Measurements from ENCODE around the gene POU6F2. TPM values are rescaled to one million over a fixed set of nuclear protein-coding genes. Genes with fewer than 3 reads are reported as not detected.

POU6F2 gene
- total RNA-seq, 1 experiment from 2014 or later, result 2.9 TPM

DNA sequence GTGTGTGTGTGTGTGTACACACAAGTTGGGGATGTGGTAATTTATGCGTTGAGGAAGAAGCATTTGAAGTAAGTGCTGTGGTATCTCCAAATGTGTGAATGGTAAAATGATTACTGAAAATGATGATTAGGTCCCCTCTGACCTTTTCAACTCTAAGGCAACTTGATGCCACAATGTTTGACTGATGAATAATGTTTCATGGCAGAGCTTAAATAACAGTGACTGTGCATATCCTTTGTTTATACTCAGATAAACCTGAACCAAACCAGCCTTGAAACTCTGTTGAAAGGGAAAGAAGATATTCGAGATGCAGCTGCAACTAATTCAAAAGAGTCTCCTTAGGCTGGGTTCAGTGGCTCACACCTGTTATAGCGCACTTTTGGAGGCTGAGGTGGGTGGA is 523.6 kb downstream of the POU6F2 start (continued):
- TF ChIP-seq, protein P1, sequence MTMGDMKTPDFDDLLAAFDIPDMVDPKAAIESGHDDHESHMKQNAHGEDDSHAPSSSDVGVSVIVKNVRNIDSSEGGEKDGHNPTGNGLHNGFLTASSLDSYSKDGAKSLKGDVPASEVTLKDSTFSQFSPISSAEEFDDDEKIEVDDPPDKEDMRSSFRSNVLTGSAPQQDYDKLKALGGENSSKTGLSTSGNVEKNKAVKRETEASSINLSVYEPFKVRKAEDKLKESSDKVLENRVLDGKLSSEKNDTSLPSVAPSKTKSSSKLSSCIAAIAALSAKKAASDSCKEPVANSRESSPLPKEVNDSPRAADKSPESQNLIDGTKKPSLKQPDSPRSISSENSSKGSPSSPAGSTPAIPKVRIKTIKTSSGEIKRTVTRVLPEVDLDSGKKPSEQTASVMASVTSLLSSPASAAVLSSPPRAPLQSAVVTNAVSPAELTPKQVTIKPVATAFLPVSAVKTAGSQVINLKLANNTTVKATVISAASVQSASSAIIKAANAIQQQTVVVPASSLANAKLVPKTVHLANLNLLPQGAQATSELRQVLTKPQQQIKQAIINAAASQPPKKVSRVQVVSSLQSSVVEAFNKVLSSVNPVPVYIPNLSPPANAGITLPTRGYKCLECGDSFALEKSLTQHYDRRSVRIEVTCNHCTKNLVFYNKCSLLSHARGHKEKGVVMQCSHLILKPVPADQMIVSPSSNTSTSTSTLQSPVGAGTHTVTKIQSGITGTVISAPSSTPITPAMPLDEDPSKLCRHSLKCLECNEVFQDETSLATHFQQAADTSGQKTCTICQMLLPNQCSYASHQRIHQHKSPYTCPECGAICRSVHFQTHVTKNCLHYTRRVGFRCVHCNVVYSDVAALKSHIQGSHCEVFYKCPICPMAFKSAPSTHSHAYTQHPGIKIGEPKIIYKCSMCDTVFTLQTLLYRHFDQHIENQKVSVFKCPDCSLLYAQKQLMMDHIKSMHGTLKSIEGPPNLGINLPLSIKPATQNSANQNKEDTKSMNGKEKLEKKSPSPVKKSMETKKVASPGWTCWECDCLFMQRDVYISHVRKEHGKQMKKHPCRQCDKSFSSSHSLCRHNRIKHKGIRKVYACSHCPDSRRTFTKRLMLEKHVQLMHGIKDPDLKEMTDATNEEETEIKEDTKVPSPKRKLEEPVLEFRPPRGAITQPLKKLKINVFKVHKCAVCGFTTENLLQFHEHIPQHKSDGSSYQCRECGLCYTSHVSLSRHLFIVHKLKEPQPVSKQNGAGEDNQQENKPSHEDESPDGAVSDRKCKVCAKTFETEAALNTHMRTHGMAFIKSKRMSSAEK (CRISPR knock-in tag; IDR thresholded peaks at IDR 0.05; ENCODE audit: borderline replicate concordance), result no peak
- TF ChIP-seq, protein P2, sequence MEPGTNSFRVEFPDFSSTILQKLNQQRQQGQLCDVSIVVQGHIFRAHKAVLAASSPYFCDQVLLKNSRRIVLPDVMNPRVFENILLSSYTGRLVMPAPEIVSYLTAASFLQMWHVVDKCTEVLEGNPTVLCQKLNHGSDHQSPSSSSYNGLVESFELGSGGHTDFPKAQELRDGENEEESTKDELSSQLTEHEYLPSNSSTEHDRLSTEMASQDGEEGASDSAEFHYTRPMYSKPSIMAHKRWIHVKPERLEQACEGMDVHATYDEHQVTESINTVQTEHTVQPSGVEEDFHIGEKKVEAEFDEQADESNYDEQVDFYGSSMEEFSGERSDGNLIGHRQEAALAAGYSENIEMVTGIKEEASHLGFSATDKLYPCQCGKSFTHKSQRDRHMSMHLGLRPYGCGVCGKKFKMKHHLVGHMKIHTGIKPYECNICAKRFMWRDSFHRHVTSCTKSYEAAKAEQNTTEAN (CRISPR knock-in tag; IDR thresholded peaks at IDR 0.05), result no peak
- no peak for TF ChIP-seq FOXP1 (CRISPR knock-in tag; IDR thresholded peaks at IDR 0.05; ENCODE audit: borderline replicate concordance)

DNA sequence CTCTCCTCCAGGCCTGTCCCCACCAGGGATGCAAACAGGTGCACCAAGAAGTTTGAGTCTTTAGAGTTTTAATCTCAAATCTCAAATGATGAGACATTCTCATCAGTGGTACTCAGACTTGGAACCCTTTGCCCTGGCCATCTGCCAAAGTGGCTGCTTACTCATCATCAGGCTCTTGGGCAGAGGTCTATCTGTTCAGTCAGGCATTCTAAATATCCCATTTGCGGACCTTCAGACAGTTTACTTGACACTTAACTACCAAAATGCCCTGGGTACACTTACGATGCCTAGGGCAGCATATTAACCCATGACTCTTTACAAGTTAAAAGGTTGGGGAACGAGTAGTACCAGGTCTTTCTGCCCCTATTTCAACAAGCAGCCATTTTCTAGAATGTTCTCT is 527.3 kb downstream of the POU6F2 start:
- no peak for TF ChIP-seq NFE2L1 (CRISPR knock-in tag; IDR thresholded peaks at IDR 0.05)
- no peak for TF ChIP-seq ZNF396 (CRISPR knock-in tag; IDR thresholded peaks at IDR 0.05; ENCODE audit: borderline replicate concordance)
- TF ChIP-seq, protein P3, sequence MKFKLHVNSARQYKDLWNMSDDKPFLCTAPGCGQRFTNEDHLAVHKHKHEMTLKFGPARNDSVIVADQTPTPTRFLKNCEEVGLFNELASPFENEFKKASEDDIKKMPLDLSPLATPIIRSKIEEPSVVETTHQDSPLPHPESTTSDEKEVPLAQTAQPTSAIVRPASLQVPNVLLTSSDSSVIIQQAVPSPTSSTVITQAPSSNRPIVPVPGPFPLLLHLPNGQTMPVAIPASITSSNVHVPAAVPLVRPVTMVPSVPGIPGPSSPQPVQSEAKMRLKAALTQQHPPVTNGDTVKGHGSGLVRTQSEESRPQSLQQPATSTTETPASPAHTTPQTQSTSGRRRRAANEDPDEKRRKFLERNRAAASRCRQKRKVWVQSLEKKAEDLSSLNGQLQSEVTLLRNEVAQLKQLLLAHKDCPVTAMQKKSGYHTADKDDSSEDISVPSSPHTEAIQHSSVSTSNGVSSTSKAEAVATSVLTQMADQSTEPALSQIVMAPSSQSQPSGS (CRISPR knock-in tag; IDR thresholded peaks at IDR 0.05; ENCODE audit: borderline replicate concordance, low read depth), result no peak
- no peak for TF ChIP-seq NFATC4 (CRISPR knock-in tag; IDR thresholded peaks at IDR 0.05)
- TF ChIP-seq ATF1 (CRISPR knock-in tag; IDR thresholded peaks at IDR 0.05), result no peak
- TF ChIP-seq SMAD4 (CRISPR knock-in tag; IDR thresholded peaks at IDR 0.05), result no peak
- no peak for TF ChIP-seq GTF2I (CRISPR knock-in tag; conservative IDR thresholded peaks at IDR 0.05)
- no peak for TF ChIP-seq CREB1 (CRISPR knock-in tag; IDR thresholded peaks at IDR 0.05)
- TF ChIP-seq, protein P4, sequence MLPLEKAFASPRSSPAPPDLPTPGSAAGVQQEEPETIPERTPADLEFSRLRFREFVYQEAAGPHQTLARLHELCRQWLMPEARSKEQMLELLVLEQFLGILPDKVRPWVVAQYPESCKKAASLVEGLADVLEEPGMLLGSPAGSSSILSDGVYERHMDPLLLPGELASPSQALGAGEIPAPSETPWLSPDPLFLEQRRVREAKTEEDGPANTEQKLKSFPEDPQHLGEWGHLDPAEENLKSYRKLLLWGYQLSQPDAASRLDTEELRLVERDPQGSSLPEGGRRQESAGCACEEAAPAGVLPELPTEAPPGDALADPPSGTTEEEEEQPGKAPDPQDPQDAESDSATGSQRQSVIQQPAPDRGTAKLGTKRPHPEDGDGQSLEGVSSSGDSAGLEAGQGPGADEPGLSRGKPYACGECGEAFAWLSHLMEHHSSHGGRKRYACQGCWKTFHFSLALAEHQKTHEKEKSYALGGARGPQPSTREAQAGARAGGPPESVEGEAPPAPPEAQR (CRISPR knock-in tag; IDR thresholded peaks at IDR 0.05), result no peak
- no peak for TF ChIP-seq ZNF263 (CRISPR knock-in tag; IDR thresholded peaks at IDR 0.05; ENCODE audit: low read depth)
- no peak for TF ChIP-seq EMX1 (CRISPR knock-in tag; IDR thresholded peaks at IDR 0.05)
- TF ChIP-seq, protein P5, sequence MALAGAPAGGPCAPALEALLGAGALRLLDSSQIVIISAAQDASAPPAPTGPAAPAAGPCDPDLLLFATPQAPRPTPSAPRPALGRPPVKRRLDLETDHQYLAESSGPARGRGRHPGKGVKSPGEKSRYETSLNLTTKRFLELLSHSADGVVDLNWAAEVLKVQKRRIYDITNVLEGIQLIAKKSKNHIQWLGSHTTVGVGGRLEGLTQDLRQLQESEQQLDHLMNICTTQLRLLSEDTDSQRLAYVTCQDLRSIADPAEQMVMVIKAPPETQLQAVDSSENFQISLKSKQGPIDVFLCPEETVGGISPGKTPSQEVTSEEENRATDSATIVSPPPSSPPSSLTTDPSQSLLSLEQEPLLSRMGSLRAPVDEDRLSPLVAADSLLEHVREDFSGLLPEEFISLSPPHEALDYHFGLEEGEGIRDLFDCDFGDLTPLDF (CRISPR knock-in tag; IDR thresholded peaks at IDR 0.05), result no peak
- no peak for TF ChIP-seq ETV6 (CRISPR knock-in tag; IDR thresholded peaks at IDR 0.05)
- no peak for TF ChIP-seq CREM (CRISPR knock-in tag; IDR thresholded peaks at IDR 0.05)
- TF ChIP-seq KAT7 (CRISPR knock-in tag; IDR thresholded peaks at IDR 0.05; ENCODE audit: borderline replicate concordance), result no peak
- Mint-ChIP-seq H3K9me3 (no peaks in the 10 kb centered on the region), H3K27me3 (ENCODE audit: low read depth) (no peaks in the 10 kb centered on the region; the same call in 1 of the 2 replicates), H3K4me1 (no peaks in the 10 kb centered on the region), H3K27ac (no peak overlapping the region), H3K36me3 (no peaks in the 10 kb centered on the region), H3K4me3 (no peak overlapping the region)
- ATAC-seq, result no peak
- CTCF ChIA-PET, result no interaction called here
- POLR2A ChIA-PET, result no interaction called here
- DNase-seq (ENCODE audit: low spot score), result no peak
